GM23338 (cell line): ENCODE results near the gene CFAP47. TPM values are rescaled to one million over a fixed set of nuclear protein-coding genes. Genes with fewer than 3 reads are reported as not detected.

Experiments
- ATAC-seq: fragments of 200-7000 bp; cut with Tn5 transposase; 3 replicates; pipeline ENCODE4 v1.9.1; 2020
- DNase-seq: peaks from one replicate; pipeline ENCODE4 v3.0.0-alpha.2; 2015; ENCODE audit warnings: low spot score
- H2AFZ ChIP-seq: fragments of 200-600 bp; sonication (generic); 2 replicates; pipeline ENCODE4 v1.8.0; 2016; ENCODE audit warnings: antibody characterized with exemption, mild to moderate bottlenecking, moderate library complexity
- H3F3A ChIP-seq: fragments of 200-600 bp; sonication (generic); replicated peaks from 2 replicates; pipeline ENCODE4 v1.8.0; 2017; ENCODE audit warnings: antibody characterized with exemption, mixed run types, low read depth
- H3K27ac ChIP-seq: fragments of 200-600 bp; sonication (generic); 2 replicates; pipeline ENCODE4 v1.6.1; 2016; ENCODE audit warnings: low read depth
- H3K27me3 ChIP-seq: fragments of 200-600 bp; sonication (generic); 2 replicates; pipeline ENCODE4 v1.8.0; 2016; ENCODE audit warnings: mild to moderate bottlenecking, mixed run types, moderate library complexity; ENCODE audit not compliant: insufficient read depth
- H3K36me3 ChIP-seq: fragments of 200-600 bp; sonication (generic); 2 replicates; pipeline ENCODE4 v1.8.0; 2016; ENCODE audit warnings: mild to moderate bottlenecking; ENCODE audit not compliant: insufficient read depth
- H3K4me1 ChIP-seq: fragments of 200-600 bp; sonication (generic); 2 replicates; pipeline ENCODE4 v1.8.0; 2016; ENCODE audit warnings: mild to moderate bottlenecking, moderate library complexity; ENCODE audit not compliant: insufficient read depth
- H3K4me2 ChIP-seq: fragments of 200-600 bp; sonication (generic); 2 replicates; pipeline ENCODE4 v1.7.1; 2017; ENCODE audit warnings: mixed run types
- H3K4me3 ChIP-seq: fragments of 200-600 bp; sonication (generic); 2 replicates; pipeline ENCODE4 v1.6.1; 2016; ENCODE audit warnings: mixed run types
- H3K79me2 ChIP-seq: fragments of 200-600 bp; sonication (generic); replicated peaks from 2 replicates; pipeline ENCODE4 v1.8.0; 2017; ENCODE audit warnings: mild to moderate bottlenecking; ENCODE audit not compliant: insufficient read depth
- H3K9me2 ChIP-seq: fragments of 200-600 bp; sonication (generic); 2 replicates; pipeline ENCODE4 v1.8.0; 2017; ENCODE audit not compliant: insufficient read depth
- H4K20me1 ChIP-seq: fragments of 200-600 bp; sonication (generic); replicated peaks from 2 replicates; pipeline ENCODE4 v1.8.0; 2017; ENCODE audit warnings: mild to moderate bottlenecking; ENCODE audit not compliant: insufficient read depth
- H3K27ac Mint-ChIP-seq: 2 replicates; pipeline ENCODE4 v1.8.0; 2020; ENCODE audit warnings: inconsistent platforms, mild to moderate bottlenecking, moderate library complexity, mixed read lengths
- H3K27me3 Mint-ChIP-seq: 3 replicates; pipeline ENCODE4 v1.8.0; 2022; ENCODE audit warnings: low read depth, mild to moderate bottlenecking, moderate library complexity, mixed read lengths, inconsistent platforms; ENCODE audit not compliant: insufficient read depth, poor library complexity
- H3K36me3 Mint-ChIP-seq: 3 replicates; pipeline ENCODE4 v1.8.0; 2021; ENCODE audit warnings: low read depth, mild to moderate bottlenecking, inconsistent platforms, moderate library complexity, mixed read lengths
- H3K4me1 Mint-ChIP-seq: 3 replicates; pipeline ENCODE4 v1.8.0; 2020; ENCODE audit warnings: mild to moderate bottlenecking, inconsistent platforms, mixed read lengths
- H3K4me3 Mint-ChIP-seq: 3 replicates; pipeline ENCODE4 v1.8.0; 2021; ENCODE audit warnings: moderate library complexity, mild to moderate bottlenecking, inconsistent platforms, mixed read lengths
- H3K9me3 Mint-ChIP-seq: 3 replicates; pipeline ENCODE4 v1.8.0; 2020; ENCODE audit warnings: moderate library complexity, mild to moderate bottlenecking, inconsistent platforms, mixed read lengths
- CREB1 ChIP-seq: fragments of 250-450 bp; sonication (Bioruptor Pico); IDR thresholded peaks from 2 replicates; pipeline ENCODE4 v1.5.0; 2020; ENCODE audit warnings: low read depth, mild to moderate bottlenecking, moderate library complexity
- CTCF ChIP-seq, 2 experiments: fragments of 200-600 bp in 1 of 2; sonication (generic) in 1 of 2; conservative IDR thresholded peaks; 2 replicates each; pipeline versions ENCODE4 v1.5.1 to v1.6.1; 2016 to 2017; ENCODE audit warnings: antibody characterized with exemption in 2 of 2, low read depth in 2 of 2, mild to moderate bottlenecking in 2 of 2, moderate library complexity in 1 of 2
- ETS1 ChIP-seq: IDR thresholded peaks from 2 replicates; pipeline ENCODE4 v1.6.1; 2016; ENCODE audit warnings: antibody characterized with exemption
- EZH2 ChIP-seq: fragments of 200-600 bp; sonication (generic); IDR thresholded peaks from one replicate; pipeline ENCODE4 v1.8.0; 2017; ENCODE audit warnings: antibody characterized with exemption, mild to moderate bottlenecking, low read depth; ENCODE audit not compliant: unreplicated experiment
- EZH2phosphoT487 ChIP-seq: fragments of 200-600 bp; sonication (generic); IDR thresholded peaks from one replicate; pipeline ENCODE4 v1.8.1; 2018; ENCODE audit warnings: antibody characterized with exemption; ENCODE audit not compliant: unreplicated experiment
- JUNB ChIP-seq: IDR thresholded peaks from one replicate; pipeline ENCODE4 v1.6.1; 2016; ENCODE audit warnings: antibody characterized with exemption; ENCODE audit not compliant: unreplicated experiment
- NANOG ChIP-seq: IDR thresholded peaks from 2 replicates; pipeline ENCODE4 v1.6.1; 2016; ENCODE audit warnings: antibody characterized with exemption, borderline replicate concordance
- POLR2AphosphoS5 ChIP-seq: IDR thresholded peaks from 2 replicates; pipeline ENCODE4 v1.6.1; 2016; ENCODE audit warnings: antibody characterized with exemption, low read depth
- REST ChIP-seq: IDR thresholded peaks from one replicate; pipeline ENCODE4 v1.6.1; 2018; ENCODE audit warnings: antibody characterized with exemption; ENCODE audit not compliant: unreplicated experiment
- STAT1 ChIP-seq: IDR thresholded peaks from one replicate; pipeline ENCODE4 v1.6.1; 2016; ENCODE audit warnings: antibody characterized with exemption; ENCODE audit not compliant: unreplicated experiment
- ZNF114 ChIP-seq: fragments of 250-450 bp; sonication (Bioruptor Pico); IDR thresholded peaks from 2 replicates; pipeline ENCODE4 v1.5.0; 2020; ENCODE audit warnings: mild to moderate bottlenecking, moderate library complexity
- ZNF331 ChIP-seq: fragments of 250-450 bp; sonication (Bioruptor Pico); IDR thresholded peaks from 2 replicates; pipeline ENCODE4 v1.5.0; 2020; ENCODE audit warnings: low read depth, mild to moderate bottlenecking, moderate library complexity
- ZNF462 ChIP-seq: fragments of 250-450 bp; sonication (Bioruptor Pico); IDR thresholded peaks from 2 replicates; pipeline ENCODE4 v1.5.0; 2020; ENCODE audit warnings: mild to moderate bottlenecking, moderate library complexity
- polyA plus RNA-seq: library from polyadenylated mRNA; unstranded; fragments of >200 nt; fragmentation: Nextera tagmentation; extraction: Ambion mirVana; gene quantifications from 2 replicates; pipeline ENCODE4 v1.2.1, GENCODE V29; 2016
- total RNA-seq: library from RNA; depleted of rRNA; stranded (reverse); fragments of >200 nt; shearing (Covaris generic); gene quantifications from 2 replicates; pipeline ENCODE4 v1.2.3, GENCODE V29; 2014

Gene CFAP47
- total and polyA plus RNA-seq, 2 experiments from 2014 or later = not detected

- H3K79me2 ChIP-seq = no peaks in the 10 kb centered on the region
- no peak for DNase-seq
- no peak overlapping the region for H3K27ac ChIP-seq
- no peaks in the 10 kb centered on the region for H3K9me2 ChIP-seq
- no peaks in the 10 kb centered on the region for H3F3A ChIP-seq
- H3K4me1 ChIP-seq = no peaks in the 10 kb centered on the region
- Mint-ChIP-seq H3K36me3 (no peaks in the 10 kb centered on the region), H3K4me1 (no peaks in the 10 kb centered on the region), H3K27ac (no peak overlapping the region), H3K27me3 (no peaks in the 10 kb centered on the region), H3K4me3 (no peak overlapping the region), H3K9me3 (no peaks in the 10 kb centered on the region)
- H3K36me3 ChIP-seq = no peaks in the 10 kb centered on the region
- no peak for TF ChIP-seq REST
- no peak for TF ChIP-seq CREB1
- TF ChIP-seq ZNF114 = no peak
- no peak for TF ChIP-seq EZH2phosphoT487
- TF ChIP-seq ZNF462 (CRISPR knock-in tag) = no peak
- TF ChIP-seq STAT1 = no peak
- TF ChIP-seq EZH2 = no peak
- TF ChIP-seq ETS1 = no peak
- no peak for TF ChIP-seq ZNF331 (CRISPR knock-in tag)
- no peak for TF ChIP-seq POLR2AphosphoS5
- TF ChIP-seq JUNB = no peak
- TF ChIP-seq CTCF (conservative IDR thresholded peaks at IDR 0.05; ENCODE audit: low read depth in 2 of 2) = no peak
- no peak for TF ChIP-seq NANOG
- no peak overlapping the region for H2AFZ ChIP-seq
- no peaks in the 10 kb centered on the region for H4K20me1 ChIP-seq
- H3K4me2 ChIP-seq = no peak overlapping the region
- no peak overlapping the region for H3K4me3 ChIP-seq
- H3K27me3 ChIP-seq = no peaks in the 10 kb centered on the region
- ATAC-seq = no peak
Observed at GRCh38 chrX:36383495-36383894, 464.0 kb downstream of the CFAP47 start.
